ENCODE data around the gene STAM. TPM values are rescaled to one million over a fixed set of nuclear protein-coding genes. Genes with fewer than 3 reads are reported as not detected.

Gene STAM
- total and polyA plus RNA-seq, 7 donors: 5.4 to 19.3 (median 13.7) TPM

GRCh38 chr10:17693009-17693408, 49.1 kb downstream of the STAM start:
- Histone ChIP-seq H3K27me3 (no peaks in the 10 kb centered on the region), H3K4me3 (no peak overlapping the region), H3K36me3 (peaks cover 0 to 28% (median 4%) of the 10 kb centered on the region in 4 donors), H3K27ac (no peak overlapping the region), H3K9me3 (no peaks in the 10 kb centered on the region), H3K4me1 (no peaks in the 10 kb centered on the region)
- no peak for DNase-seq
- intact Hi-C loops (cut with DNase I): no loop called here
- 86 to 88% methylated on average over 1 of the region's 1 CpG for WGBS, 2 donors
- no peak for TF ChIP-seq POLR2AphosphoS5 (IDR thresholded peaks at IDR 0.05)
- no peak for TF ChIP-seq POLR2A (IDR thresholded peaks at IDR 0.05)
- TF ChIP-seq EP300 (IDR thresholded peaks at IDR 0.05): no peak
- no peak for TF ChIP-seq CTCF (IDR thresholded peaks at IDR 0.05)

- intact Hi-C loops (cut with DNase I): no loop called here
- TF ChIP-seq EP300 (IDR thresholded peaks at IDR 0.05) (no peak), POLR2AphosphoS5 (IDR thresholded peaks at IDR 0.05) (no peak), POLR2A (IDR thresholded peaks at IDR 0.05) (no peak), CTCF (IDR thresholded peaks at IDR 0.05) (no peak)
- 97 to 98% methylated on average over 4 of the region's 4 CpGs for WGBS, 2 donors
- Histone ChIP-seq H3K4me1 (no peaks in the 10 kb centered on the region), H3K9me3 (no peaks in the 10 kb centered on the region), H3K27me3 (no peaks in the 10 kb centered on the region), H3K36me3 (peaks cover 0 to 38% (median 4%) of the 10 kb centered on the region in 4 donors), H3K27ac (no peak overlapping the region), H3K4me3 (no peak overlapping the region)
- no peak for DNase-seq
Observed at GRCh38 chr10:17698696-17699095, 54.7 kb downstream of the STAM start.

- WGBS, 2 donors: 97 to 98% methylated on average over 3 of the region's 3 CpGs
- Histone ChIP-seq H3K9me3 (no peaks in the 10 kb centered on the region), H3K4me1 (no peaks in the 10 kb centered on the region), H3K36me3 (peaks cover 0 to 56% (median 6%) of the 10 kb centered on the region in 4 donors), H3K27me3 (no peaks in the 10 kb centered on the region), H3K4me3 (no peak overlapping the region), H3K27ac (no peak overlapping the region)
- TF ChIP-seq CTCF (IDR thresholded peaks at IDR 0.05) (no peak), POLR2AphosphoS5 (IDR thresholded peaks at IDR 0.05) (no peak), POLR2A (IDR thresholded peaks at IDR 0.05) (no peak), EP300 (IDR thresholded peaks at IDR 0.05) (no peak)
- intact Hi-C loops (cut with DNase I): no loop called here
- no peak for DNase-seq
Observed at GRCh38 chr10:17701301-17701700, 57.4 kb downstream of the STAM start.

GRCh38 chr10:17703706-17704105, 59.8 kb downstream of the STAM start:
- no peaks in the 10 kb centered on the region for H3K27me3 ChIP-seq
- H3K4me1 ChIP-seq: no peaks in the 10 kb centered on the region
- TF ChIP-seq POLR2AphosphoS5 (IDR thresholded peaks at IDR 0.05) (no peak), POLR2A (IDR thresholded peaks at IDR 0.05) (no peak), CTCF (IDR thresholded peaks at IDR 0.05) (no peak), EP300 (IDR thresholded peaks at IDR 0.05) (no peak)
- H3K4me3 ChIP-seq: no peak overlapping the region
- 97 to 98% methylated on average over 3 of the region's 3 CpGs for WGBS, 2 donors
- DNase-seq: no peak
- H3K9me3 ChIP-seq: no peaks in the 10 kb centered on the region
- intact Hi-C loops (cut with DNase I): no loop called here
- no peak overlapping the region for H3K27ac ChIP-seq
- peaks cover 0 to 66% (median 6%) of the 10 kb centered on the region in 4 donors for H3K36me3 ChIP-seq

- no peaks in the 10 kb centered on the region for H3K27me3 ChIP-seq
- H3K4me3 ChIP-seq: no peak overlapping the region
- H3K27ac ChIP-seq: no peak overlapping the region
- peaks cover 0 to 3% (median 0%) of the 10 kb centered on the region in 4 donors for H3K4me1 ChIP-seq
- WGBS, 2 donors: 92 to 97% methylated on average over 10 of the region's 10 CpGs
- no peak for DNase-seq
- TF ChIP-seq EP300 (IDR thresholded peaks at IDR 0.05): no peak
- TF ChIP-seq CTCF (IDR thresholded peaks at IDR 0.05): no peak
- TF ChIP-seq POLR2AphosphoS5 (IDR thresholded peaks at IDR 0.05): no peak
- TF ChIP-seq POLR2A (IDR thresholded peaks at IDR 0.05): no peak
- intact Hi-C loops (cut with DNase I): no loop called here
- no peaks in the 10 kb centered on the region for H3K9me3 ChIP-seq
- H3K36me3 ChIP-seq: peaks cover 0 to 91% (median 14%) of the 10 kb centered on the region in 4 donors
Observed at GRCh38 chr10:17708821-17709220, 64.9 kb downstream of the STAM start.
